HTERT RPE-1 (cell line): ENCODE data around the gene XIST.
"Not testable (repeated sequence)": the region's sequence is repeated elsewhere in the genome, so short reads cannot be mapped to it uniquely, and the experiment has no call there.

Experiments
- in situ Hi-C: fragments of 300-500 bp; cut with MboI; formaldehyde crosslinking; loops from 4 replicates; pipeline ENCODE4 v1.14.3; 2020; ENCODE audit warnings: low sequenced_read_pairs

XIST gene

DNA sequence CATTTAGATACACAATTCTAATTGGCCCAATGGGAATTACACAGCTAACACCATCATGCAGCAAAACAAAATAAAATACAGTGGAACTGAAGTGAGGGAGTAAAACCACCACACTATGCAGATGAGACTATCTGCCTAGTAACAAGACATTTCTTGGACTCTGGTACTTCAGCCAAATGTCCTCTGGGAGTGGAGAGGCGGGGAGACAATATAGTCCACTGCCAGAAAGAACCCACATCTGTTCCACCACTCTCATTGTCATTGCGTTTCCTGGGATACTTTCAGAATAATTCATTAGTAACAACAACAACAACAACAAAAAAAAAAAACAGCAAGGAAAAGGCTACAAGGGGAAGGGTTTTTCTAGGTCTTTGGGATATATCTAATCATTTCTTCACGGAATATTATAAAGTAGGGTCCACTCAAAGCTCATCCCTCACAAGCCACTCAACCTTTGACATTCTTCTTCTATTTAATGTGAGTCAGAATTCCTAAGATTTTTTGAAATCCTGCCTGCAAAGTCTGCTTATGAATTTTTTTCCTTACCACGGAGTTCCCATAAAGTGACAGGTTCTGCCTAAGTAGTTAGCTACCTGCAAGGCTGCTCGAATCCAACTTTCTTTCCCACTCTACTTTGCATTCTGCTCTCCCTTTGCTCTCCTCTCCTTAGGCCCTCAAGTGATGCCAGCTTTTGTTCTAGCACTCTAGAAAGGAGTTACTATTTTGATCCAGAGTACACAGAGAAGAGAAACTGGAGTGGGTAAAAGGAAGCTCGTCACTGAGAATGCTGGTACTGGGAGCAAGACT lies 34.9 kb downstream of the XIST start:
- in situ Hi-C loops, result no loop called here

GRCh38 chrX:73812256-73812655 lies 40.3 kb downstream of the XIST start:
- in situ Hi-C loops, result no loop called here

DNA sequence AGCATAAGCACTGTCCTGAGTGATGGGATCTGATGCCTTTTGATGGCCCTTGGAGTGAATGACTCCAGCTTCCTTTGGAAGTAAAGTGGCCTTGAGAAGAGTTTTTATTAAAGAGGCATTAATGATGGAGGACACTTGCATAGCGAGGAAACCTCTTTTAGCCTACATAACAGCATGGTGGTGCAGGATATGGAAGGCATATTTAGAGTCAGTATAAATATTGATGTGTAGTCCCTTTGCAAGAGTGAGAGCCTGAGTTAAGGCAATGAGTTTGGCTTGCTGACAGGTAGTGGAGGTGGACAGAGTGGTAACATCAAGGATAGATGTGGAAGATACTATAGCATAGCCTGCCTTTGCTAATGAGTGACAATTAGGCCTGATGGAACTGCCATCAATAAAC lies 48.4 kb downstream of the XIST start:
- in situ Hi-C loops, result not testable (repeated sequence)

- in situ Hi-C loops, result no loop called here
Observed at GRCh38 chrX:73799888-73800287, 52.6 kb downstream of the XIST start.

DNA sequence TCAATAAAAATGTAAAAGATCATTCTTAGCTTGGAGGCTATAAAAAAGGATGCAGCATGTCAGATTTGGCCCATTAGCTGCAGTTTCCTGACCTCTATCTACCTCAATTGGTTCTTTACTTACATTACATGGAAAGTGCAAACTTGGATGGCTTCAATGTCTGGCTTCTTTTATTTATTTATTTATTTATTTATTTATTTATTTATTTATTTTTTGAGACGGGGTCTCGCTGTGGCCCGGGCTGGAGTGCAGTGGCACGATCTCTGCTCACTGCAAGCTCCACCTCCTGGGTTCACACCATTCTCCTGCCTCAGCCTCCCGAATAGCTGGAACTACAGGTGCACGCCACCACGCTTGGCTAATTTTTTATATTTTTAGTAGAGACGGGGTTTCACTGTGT lies 60.0 kb downstream of the XIST start:
- in situ Hi-C loops, result not testable (repeated sequence)

DNA sequence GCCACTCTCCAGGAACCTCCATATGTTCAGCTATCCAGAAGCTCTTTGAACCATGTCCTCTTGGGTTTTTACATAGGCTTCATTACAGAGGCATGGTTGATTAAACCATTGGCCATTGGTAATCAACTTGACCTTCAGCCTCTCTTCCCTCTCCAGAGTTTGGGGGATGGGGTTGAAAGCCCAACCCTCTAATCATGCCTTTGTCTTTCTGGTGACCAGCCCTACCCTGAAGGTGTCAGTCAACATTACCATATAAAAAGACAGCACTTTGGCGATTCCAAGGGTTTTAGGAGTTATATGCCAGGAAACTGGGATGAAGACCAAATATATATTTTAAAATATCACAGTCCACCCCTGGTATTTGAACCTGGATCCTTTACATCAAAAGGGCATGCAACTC lies 67.0 kb downstream of the XIST start:
- in situ Hi-C loops, result no loop called here
